Posterior cingulate gyrus (tissue), 11 donors: ENCODE data around the gene CWC15.
"Not testable (repeated sequence)": the region's sequence is repeated elsewhere in the genome, so short reads cannot be mapped to it uniquely, and the experiment has no call there.

Experiments used
- DNase-seq, 10 donors: peaks; one replicate each; pipeline versions ENCODE4 v3.0.0 to v3.0.0-alpha.2; 2020 to 2021; ENCODE audit warnings: mixed read lengths in 3 of 10
- intact Hi-C: fragments of 100-400 bp; cut with DNase I; formaldehyde crosslinking; loops from one replicate; pipeline ENCODE4 v1.15.1; 2023

Gene CWC15

DNA sequence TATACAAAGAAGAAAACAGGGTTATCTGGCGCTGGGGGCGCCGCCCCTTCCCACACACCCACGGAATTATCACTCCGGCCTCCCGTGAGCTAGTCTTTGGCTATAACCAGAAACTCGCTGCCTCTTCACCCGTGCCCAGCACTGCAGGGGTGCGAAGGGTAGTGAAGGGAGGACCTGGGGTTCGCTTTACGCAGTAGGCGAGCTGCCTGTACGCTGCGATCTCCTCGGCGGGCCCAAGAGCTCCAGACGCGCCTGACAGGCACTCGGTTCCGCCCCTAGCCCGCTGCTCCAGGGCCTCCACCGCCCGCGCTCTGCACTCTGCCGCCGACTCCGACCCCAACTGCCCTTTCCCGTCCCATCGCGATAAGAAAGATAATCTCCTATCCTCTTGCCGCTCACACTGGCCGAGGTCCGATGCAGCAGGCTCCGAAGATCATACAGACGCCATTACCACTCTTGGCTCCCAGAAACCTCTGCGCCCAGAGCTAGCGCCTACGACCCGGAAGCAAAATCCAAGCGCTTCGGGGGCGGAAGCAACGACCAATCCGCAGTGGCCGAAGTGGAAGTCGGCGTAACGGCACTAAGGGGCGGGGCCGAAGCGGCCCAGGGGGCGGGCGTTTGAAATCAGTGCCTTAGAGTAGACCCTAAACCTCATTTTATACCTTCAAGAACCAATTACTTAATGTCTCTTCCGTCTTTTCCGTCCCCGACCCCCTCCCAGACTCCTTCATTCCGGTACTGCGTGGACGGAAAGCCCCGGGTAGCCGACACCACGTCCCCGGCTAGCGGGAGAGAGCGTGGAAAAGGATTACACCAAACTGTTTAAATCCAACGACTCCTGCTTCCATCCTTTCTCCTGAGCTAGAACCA is at the start of gene CWC15, which contains the start of gene KDM4D:
Gene CWC15, minus strand, starts transcription at position 458 of the 870 bp plus-strand sequence. CDS start 1,371 bp downstream, outside the sequence.
Gene KDM4D, plus strand, starts transcription at position 611 of the 870 bp plus-strand sequence. CDS start 23,664 bp downstream, outside the sequence.
- intact Hi-C loops: loop anchor here (2.0 to 10.0 kb wide), 3 partner anchors 94 to 791 kb away; partner anchors contain the start of gene SRSF8
- DNase-seq: peak; percentile 92 to 99 (median 96)

DNA sequence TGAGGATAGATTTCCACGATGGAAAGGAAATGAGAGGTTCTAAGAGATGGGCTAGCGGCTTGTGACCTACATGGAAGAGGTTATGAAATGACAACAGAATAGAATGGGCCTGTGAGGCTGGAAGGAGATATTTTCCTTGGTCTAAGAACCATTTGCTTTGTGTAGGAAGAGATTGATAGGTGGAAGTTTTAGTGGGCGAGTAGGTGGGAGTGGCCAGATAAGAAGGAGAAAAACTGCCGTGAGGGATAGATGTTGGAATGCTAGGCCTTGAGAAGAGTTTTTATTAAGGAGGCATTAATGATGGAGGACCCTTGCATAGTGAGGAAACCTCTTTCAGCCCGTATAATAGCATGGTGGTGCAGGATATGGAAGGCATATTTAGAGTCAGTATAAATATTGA is 48.1 kb upstream of the CWC15 start:
- DNase-seq, intact Hi-C loops: not testable (repeated sequence)

DNA sequence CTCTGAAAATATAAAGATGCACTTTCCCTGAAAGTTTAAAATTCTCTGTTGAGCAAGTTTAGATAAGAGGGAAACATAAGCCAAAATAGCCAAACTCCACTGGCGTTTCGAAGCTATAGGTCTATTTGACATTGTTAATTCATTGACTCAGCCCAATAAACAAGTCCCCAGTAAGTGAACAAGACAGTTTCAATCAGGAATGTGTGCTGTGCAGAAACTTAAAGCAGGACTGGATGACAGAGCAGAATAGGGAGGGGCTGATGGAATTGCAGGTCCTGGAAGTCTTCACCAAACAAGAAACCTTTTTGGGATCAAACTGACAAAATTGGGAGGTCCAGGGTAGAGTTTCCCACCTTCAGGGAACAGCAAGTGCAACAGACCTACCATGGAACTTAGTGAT is 42.8 kb upstream of the CWC15 start:
- no peak for DNase-seq
- intact Hi-C loops: no loop called here

DNA sequence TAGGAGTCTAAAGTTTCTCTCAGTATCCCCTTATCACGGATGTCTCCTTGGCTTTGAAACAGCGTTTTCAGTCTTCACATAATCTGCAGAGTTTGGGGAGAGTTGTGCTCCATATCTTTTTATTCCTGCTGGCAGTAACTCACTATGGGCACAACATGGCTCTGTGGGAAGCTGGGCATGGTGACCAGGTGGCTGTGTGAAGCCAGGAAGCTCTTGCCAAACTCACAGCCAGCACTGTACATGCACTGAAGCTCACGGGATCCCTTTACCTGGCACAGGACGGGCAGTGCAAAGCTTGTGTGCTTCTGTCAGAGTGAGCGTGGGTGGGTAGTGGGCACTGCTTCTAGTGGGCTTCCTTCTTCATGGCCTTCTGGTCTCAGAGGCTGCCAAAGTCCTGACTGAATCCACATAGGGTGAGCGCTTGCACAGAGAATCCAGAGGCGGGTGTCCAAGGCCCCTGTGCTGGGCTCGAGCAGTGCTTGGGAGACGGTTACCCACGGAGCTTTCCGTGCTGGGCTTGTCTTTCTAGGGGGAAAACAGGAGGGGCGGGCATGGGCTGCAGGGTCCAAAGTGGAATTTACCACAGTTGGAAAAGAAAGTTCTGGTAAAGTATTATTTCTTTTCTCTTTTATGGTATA is 40.9 kb upstream of the CWC15 start:
- intact Hi-C loops: no loop called here
- peak in 1 of 10 donors; percentile 53 for DNase-seq

DNA sequence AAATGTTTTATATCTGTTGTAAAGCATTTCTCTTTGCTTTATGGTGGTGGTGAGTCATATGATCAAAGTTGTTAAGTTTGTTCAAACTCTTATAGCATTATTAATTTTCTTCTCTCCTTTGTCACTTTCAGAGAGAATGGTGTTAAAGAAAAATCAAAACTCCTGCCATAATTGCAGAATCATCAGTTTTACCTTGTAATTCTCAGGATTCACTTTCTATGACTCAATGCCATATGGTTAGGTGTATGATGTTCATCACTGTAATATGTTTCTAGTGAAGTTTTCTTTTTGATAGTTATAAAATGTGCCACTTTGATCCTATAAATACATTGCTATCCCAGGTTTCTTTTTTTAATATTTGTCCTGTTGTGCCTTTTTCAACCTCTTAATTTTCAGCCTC is 38.0 kb upstream of the CWC15 start:
- no peak for DNase-seq
- intact Hi-C loops: no loop called here

DNA sequence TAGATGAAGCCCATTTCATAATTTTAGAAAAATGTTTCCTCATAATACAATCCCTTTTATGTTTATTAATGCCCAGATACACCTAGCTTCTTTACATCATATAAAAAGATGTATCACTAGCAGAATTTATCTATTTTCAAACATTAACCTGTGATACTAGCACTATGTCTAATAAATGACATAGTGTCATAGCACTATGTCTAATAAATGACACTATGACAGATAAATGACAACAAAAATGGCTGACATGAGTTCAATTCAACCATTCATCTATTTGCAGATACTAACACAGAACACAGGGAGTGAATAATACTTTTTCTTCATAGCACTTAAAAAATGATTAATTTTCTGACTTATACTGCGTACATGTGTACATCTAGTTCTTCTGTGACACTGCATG is 32.3 kb upstream of the CWC15 start:
- DNase-seq: no peak
- intact Hi-C loops: no loop called here

DNA sequence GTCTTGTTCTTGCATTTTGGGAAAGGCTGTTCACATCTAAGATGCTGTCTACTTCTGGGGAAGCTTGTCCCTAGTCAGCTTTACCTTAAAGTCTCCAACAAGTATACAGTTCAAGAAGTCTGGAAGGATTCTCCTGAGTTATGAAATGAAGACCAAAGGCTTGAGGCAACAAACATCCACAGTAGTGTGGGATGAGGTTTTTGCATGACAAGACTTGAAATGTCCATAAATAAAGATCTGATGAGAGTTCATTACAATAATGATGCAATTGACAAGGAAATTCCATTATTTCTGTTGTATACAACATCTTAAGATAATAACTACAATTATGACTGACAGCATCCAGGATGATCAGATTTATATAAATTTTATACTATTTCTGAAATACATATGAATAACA is 30.4 kb upstream of the CWC15 start:
- intact Hi-C loops: no loop called here
- DNase-seq: no peak

DNA sequence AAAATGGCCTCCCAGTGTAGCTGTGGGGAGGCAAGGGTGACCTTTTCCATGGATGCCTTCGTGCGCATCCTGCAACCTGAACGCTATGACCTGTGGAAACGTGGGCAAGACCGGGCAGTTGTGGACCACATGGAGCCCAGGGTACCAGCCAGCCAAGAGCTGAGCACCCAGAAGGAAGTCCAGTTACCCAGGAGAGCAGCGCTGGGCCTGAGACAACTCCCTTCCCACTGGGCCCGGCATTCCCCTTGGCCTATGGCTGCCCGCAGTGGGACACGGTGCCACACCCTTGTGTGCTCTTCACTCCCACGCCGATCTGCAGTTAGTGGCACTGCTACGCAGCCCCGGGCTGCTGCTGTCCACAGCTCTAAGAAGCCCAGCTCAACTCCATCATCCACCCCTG is 24.9 kb upstream of the CWC15 start:
- intact Hi-C loops: no loop called here
- DNase-seq: no peak

DNA sequence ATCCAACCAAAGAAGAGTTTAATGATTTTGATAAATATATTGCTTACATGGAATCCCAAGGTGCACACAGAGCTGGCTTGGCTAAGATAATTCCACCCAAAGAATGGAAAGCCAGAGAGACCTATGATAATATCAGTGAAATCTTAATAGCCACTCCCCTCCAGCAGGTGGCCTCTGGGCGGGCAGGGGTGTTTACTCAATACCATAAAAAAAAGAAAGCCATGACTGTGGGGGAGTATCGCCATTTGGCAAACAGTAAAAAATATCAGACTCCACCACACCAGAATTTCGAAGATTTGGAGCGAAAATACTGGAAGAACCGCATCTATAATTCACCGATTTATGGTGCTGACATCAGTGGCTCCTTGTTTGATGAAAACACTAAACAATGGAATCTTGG is 24.1 kb upstream of the CWC15 start:
- DNase-seq: no peak
- intact Hi-C loops: no loop called here

DNA sequence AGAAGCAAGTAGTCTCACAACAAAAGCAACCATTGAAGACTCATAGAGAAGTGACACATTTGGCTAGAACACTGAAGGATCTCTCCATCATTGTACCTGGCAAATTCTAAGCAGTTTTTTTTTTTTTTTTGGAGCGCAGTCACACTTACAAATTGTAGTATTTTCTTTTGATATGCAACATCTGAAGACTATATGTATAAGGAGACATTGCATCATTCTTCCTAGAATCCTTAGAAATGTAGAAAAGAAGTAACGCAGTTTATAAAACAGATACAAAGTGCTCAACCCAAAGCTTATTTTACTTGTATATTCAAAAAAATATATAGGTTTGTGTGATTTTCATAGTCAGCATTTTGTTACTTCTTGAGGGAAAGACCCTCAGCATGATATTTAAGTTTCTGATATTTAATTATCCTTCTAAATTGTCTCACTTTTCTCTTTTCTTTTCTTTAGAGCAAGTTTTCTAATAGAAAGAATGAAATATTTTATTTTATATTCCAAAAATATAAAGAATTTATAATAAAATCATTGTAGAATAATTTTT is 20.1 kb upstream of the CWC15 start:
- DNase-seq: no peak
- intact Hi-C loops: no loop called here

DNA sequence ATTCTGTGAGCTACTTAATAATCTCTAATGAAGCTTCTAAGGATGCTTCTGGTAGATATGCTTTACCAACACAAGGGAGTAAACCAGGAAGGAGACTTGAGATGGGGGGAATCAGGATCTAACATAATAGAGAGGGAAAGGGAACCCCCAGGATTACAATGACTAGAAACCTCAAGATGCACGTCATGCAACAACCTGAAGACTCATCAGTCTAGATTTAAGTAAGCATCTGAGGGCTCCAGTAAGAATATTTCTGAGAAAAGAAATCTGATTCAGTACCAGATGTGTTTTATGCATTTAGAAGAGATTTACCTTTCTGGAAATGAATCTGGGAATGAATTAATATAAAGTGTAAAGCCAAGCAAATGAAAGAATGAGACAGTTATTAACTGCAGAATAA is 15.4 kb upstream of the CWC15 start:
- intact Hi-C loops: no loop called here
- no peak for DNase-seq

DNA sequence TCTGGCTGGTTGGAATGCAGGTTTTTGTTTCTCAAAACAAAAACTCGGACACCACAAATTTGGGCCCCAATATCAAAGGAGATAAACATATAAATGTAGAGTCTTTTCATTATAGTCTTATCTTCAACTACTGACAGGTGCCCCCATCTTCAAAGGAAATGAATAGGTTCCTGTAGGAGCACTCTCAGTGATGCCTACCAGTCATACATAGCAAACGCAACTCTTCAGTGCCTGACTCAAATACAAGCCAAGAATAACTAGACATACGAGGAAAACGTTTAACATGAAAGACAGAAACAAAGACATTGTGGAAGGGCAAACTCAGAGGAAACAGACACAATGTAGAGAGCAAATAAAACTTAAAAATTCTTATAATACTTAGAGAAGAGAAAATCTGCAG is 14.0 kb upstream of the CWC15 start:
- DNase-seq: no peak
- intact Hi-C loops: no loop called here

DNA sequence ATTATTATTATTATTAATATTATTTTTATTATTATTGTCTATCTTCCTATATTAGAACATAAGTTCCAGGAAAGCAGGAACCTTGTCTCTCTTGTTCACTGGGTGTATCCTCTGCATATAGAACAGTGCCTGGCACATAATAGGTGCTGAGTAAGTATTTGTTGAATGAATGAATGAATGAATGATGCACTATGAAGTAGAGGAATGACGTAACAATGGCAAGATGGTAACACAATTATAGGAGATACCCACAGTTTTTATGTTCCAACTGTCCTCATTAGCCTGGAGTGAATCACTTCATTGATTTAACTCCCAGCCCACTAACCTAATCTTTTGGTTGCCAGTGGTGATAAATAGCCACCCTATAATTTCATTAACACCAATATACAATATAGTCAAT is 2.2 kb upstream of the CWC15 start:
- intact Hi-C loops: loop anchor here (10.0 kb wide), 1 partner anchor 789 kb away; no protein-coding TSS in a partner anchor
- DNase-seq: no peak

DNA sequence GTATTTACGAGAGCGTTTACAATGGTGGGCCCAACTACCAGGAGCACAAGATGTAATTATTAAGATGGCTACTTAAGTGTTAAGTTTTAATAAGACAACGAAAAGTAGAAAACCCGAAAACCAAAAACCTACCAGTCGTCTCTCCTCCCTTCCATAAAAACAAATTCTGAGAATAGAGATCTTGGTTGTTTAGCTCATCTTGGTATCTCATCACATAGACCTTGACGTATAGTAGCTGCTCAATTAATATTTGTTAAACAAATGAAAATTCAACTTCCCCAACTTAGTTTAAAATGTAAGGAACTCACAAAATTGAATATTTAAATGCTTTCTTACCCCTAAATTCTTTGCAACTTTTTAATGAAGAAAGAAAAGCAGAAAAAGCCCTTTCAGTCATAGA is 822 bp upstream of the CWC15 start:
- intact Hi-C loops: loop anchor here (5.0 to 10.0 kb wide), 2 partner anchors 93 to 791 kb away; partner anchors contain the start of gene SRSF8
- no peak for DNase-seq

DNA sequence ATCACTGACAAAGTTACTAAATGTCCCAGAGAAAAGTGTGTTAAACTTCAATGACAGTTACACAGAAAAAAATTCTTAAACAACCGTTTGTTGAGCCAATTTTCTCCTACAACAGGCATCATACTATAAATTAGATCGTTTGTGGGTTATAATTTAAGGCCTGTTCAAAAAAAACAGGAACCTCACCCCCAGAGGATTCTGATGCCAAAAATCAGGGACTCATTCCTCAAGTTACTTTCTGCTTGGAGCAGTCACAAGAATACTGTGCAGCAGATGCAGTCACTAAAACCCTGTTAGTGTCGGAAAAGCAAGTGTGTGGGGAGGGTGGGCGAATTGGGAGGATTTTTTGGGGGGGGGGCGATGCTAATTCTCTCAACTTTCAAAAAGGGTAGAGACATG is 657 bp downstream of the CWC15 start:
- DNase-seq: no peak
- intact Hi-C loops: loop anchor here (2.0 to 10.0 kb wide), 3 partner anchors 95 to 792 kb away; partner anchors contain the start of gene SRSF8

DNA sequence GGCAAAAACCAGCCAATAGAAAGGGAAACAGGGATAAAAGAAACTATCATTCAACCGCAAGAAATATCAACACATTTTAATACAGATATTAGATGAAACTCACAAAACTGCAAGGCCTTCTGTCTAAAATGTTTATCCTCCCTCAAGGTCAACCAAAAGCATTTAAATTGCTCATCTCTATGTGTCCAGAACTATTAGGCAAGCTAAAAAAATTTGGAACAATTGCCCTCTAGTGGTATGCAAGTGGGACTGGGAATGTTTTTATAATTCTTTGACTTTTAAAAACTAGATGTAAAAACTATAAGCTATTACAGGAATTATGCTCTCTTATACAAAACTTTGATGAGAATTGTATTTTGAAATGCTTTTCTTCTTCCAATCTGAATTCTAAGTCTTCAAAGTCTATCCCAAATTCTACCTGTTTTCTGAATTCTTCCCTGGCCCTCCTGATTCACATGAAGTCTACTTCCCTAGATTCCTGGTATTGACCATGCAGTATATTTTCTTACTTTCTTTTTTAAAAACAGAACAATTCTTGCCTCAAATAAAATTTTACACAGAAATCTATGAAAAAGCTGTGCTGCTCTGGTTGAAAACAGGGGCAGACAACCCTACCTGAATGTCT is 4.9 kb downstream of the CWC15 start:
- intact Hi-C loops: loop anchor here (10.0 kb wide), 1 partner anchor 344 kb away; no protein-coding TSS in a partner anchor
- DNase-seq: no peak

DNA sequence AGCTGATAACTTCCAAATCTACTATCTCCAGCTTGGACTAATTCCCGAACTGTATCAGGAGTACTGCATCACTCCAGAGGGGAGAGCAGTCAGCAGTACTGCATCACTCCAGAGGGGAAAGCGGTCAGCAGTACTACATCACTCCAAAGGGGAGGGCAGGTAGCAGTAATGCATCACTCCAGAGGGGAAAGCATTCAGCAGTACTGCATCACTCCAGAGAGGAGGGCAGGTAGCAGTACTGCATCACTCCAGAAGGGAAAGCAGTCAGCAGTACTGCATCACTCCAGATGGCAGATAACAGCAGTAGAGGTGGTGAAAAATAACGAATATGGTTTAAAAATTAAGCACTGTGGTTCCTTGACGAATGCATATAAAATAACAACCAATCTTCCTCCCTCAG is 8.4 kb downstream of the CWC15 start:
- DNase-seq: no peak
- intact Hi-C loops: loop anchor here (10.0 kb wide), 1 partner anchor 340 kb away; no protein-coding TSS in a partner anchor

DNA sequence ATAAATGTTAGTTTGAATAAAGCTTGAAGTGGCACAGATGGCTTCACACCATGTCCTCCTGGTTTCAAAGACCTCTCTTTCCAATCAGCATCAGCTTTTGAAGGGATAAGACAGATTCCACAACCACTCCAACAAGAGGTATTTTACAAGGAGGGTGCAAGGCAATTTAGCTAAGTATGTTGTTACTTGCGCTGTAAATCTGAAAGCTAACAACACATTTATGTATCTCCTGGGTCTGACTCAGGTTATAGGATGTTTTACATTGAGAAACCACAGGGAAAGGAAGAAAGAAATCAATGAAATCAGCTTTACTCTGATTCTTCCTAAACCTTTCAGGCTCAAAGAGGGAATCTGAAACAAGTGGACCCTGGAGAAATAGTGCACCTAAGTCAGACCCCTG is 12.1 kb downstream of the CWC15 start:
- no peak for DNase-seq
- intact Hi-C loops: loop anchor here (10.0 kb wide), 1 partner anchor 336 kb away; no protein-coding TSS in a partner anchor

DNA sequence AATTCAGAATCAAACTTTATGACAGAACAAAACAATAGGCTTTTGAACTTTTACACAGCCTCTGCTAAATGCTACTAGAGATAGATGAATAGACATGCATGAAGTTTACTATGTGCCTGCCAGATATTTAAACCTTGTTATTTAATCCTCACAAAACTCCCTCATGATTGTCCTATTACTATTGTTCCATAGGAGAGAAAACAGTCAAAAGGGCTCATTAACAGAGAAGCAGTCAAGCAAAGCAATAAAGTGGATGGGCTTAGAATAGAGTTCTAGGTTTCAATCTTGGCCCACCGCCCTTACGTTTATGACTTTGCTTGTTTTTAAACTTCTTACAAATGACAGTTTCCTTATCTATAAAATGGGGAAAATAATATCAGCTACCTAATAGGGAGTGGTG is 12.9 kb downstream of the CWC15 start:
- DNase-seq: no peak
- intact Hi-C loops: loop anchor here (10.0 kb wide), 1 partner anchor 336 kb away; no protein-coding TSS in a partner anchor

DNA sequence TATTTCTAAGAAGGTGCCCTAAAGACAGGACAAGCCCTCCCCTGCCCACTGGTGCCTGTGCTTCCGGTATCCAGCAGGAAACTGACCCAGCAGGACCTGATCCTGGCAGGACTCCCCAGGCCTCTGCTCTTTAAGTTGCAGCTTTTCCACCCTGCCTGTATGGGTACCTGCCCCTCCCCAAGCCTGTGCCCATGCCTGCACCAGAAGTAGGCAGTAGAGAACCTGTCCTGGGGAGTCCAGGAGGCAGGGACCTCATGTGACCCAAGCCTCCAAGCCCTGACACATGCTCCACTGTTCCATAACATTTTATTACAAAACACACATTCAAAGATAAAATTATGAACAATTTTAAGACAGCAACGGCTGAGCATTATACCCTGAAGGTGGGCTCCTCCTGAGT is 14.2 kb downstream of the CWC15 start:
- DNase-seq: no peak
- intact Hi-C loops: no loop called here
